NCI-H526 treated with DMSO at 0.1 percent for 48 hours (cell line): ENCODE measurements around the gene SLC25A42.
A peak's percentile ranks its signal among the peaks of the same experiment; 100 is the strongest.
"Not testable (repeated sequence)": the region's sequence is repeated elsewhere in the genome, so short reads cannot be mapped to it uniquely, and the experiment has no call there.

ENCODE experiments used
- DNase-seq: peaks from one replicate; lab custom pipeline; 2025; lab: John Stamatoyannopoulos, UW

Gene SLC25A42

DNA sequence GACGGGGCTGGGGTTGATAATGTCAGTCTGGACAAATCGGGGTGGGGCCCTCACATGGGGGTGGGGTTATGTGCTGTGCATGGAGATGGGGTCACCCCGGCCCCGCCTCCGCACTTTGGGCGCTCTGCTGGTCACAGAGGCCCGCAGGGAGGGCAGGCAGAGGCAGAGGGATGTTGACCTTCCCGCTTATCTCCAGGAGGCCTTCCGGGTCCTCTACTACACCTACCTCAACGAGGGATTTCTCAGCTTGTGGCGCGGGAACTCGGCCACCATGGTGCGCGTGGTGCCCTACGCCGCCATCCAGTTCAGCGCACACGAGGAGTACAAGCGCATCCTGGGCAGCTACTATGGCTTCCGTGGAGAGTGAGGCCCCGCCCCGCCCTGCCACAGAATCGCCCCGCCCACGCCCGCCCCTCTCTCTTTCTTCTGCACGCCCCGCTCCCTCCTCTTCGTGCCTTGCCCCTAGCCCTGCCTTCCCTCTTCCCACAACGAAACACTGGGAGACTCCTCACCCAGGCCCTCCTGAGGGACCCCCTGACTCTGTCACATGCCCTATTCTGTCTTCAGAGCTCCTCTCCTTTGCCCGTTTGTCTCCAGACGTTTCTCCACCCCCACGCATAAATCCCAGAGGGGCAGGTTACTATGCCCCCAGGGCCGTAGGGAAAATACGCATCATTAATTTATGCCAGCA, 41.7 kb downstream of the SLC25A42 start:
- DNase-seq = peak; percentile 61

DNA sequence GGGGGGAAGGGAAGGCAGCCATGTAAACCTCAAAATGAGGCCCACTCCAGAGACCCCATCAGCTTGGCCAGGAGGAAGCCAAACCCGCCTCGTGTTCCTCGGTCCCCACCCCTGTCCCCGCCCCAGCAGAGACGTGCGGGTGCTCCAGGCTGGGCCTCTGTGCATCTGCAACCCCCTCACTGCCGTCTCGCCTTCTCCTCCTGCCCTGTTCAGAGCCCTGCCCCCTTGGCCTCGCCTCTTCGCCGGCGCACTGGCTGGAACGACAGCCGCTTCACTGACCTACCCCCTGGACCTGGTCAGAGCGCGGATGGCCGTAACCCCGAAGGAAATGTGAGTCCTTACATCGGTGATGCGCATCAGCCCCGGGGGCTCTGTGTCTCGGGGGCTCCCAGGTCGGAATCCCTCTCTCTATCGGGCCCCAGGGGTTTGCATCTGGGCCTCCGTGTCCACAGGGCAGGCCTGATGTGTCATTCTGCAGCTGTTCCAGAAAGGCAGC, 42.3 kb downstream of the SLC25A42 start:
- DNase-seq = no peak

DNA sequence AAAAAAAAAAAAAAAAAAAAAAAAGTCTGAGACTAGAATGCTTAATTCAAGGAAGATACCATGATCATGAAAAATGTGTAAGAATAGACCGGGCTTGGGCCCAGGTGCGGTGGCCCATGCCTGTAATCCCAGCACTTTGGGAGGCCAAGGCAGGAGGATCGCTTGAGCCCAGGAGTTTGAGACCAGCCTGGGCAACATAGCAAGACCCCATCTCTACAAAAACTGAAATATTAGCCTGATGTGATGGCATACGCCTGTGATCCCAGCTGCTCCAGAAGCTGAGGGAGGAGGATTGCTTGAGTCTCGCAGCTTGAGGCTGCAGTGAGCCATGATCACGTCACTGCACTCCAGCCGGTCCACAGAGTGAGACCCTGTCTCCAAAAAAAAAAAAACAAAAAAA, 43.1 kb downstream of the SLC25A42 start:
- DNase-seq = not testable (repeated sequence)

DNA sequence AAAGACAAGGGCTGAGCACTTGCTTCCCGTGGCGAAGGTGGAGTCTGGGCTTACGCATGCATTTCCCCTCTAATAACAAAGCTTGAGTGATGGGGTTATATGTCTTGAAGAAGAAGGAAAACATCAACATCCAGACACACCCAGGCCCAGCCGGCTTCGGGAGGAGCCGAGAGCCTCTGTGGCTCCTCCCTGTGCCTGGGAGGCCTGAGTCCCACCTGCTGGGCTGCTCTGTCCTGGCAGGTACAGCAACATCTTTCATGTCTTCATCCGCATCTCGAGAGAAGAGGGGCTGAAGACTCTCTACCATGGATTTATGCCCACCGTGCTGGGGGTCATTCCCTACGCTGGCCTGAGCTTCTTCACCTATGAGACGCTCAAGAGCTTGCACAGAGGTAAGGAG, 43.9 kb downstream of the SLC25A42 start:
- no peak for DNase-seq

DNA sequence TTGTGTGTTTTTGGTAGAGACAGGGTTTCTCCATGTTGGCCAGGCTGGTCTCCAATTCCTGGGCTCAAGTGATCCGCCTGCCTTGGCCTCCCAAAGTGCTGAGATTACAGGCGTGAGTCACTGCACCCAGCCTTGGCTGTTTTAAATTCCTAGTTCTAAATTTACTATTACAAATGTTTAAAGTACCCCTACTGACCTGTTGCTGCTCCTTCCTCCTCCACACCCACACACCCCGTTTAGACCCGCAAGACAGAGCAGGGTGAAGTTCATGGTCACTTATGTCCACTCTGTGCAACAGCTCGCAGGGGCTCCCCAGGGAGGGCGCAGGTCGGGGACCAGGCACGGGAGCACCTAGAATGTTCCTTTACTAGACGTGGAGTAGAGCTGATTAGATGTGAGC, 45.8 kb downstream of the SLC25A42 start:
- DNase-seq = no peak

DNA sequence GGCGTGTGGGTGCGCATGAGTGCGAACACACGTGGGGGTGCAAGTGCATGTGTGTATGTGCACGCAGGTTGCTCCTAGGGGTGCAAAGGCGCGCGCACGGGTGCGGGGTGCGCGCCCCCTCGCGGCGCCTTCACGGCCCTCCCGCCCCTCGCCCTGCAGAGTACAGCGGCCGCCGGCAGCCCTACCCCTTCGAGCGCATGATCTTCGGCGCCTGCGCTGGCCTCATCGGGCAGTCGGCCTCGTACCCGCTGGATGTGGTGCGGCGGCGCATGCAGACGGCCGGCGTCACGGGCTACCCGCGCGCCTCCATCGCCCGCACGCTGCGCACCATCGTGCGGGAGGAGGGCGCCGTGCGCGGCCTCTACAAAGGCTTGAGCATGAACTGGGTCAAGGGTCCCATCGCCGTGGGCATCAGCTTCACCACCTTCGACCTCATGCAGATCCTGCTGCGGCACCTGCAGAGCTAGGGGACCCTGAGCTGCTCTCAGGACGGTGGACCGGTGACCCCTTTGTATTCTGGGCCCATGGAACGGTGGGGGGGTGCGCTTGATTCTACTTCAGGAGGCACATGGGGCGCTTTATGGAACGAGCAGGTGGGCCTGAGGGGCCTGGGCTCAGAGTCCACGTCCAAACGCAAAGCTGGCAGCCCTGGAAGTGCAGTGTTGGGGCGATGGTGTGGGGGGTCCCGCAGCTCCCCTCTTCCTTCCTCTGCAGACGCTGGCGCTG, 46.8 kb downstream of the SLC25A42 start:
- DNase-seq = no peak

DNA sequence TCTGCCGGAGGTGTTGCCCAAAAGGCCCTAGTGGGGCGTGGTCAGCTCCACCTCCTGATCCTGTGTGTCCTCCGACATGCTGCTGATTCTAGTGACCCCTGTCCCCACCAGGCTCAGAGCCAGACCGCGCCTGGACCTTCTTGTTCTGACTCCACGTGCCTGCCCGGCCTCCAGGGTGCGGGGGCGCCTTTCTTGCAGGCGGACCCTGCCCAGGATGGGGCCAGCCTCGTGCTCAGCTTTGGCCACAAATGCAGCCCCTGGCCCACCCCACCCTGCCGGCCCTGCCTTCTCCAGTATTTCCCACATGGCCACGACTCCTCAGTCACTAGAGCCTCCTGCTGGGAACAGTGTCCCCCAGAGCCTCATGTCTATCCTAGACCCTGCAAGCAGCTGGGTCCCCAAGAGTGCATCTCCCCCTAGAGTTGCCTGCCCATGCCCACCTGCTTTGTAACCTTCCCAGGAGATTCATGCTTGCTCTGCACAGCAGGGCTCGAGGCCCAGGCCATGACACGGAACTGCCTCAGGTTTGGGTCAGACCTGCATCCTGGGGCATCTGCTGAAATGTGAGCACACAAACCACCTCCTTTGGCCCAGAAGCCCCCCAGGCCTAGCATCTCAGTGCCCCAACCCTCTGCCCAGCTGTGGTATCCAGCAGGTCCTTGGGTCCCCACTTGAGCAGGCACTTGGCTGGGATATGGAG, 47.5 kb downstream of the SLC25A42 start:
- DNase-seq = no peak

DNA sequence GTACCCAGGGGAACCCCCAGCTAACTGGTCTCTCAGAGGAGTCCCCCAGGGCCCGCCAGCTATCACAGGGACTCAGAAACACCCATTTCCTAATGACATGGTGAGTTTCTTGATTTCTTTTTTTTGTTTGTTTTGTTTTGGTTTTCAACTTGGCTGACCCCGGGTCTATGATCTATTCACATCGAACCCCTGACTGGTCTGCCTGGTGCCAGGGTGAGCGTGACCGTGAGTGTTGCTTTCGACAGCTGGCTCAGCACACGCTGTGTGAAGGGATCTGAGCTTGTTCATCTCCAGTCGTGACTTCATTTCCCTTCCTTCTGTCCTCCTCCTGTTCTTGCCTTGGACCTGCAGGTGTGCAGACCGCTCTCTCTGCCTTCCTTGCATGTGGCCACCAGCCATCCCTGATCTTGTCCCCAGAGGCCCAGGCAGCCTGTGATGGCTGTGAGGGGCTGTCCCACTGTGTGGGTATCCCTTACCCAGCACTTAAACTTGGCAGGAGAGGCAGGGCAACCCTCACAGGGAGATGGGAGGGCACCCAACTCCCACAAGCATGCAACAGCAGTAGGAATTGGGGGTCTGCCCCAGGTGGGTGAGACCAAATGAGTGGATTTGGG, 48.3 kb downstream of the SLC25A42 start:
- DNase-seq = no peak

DNA sequence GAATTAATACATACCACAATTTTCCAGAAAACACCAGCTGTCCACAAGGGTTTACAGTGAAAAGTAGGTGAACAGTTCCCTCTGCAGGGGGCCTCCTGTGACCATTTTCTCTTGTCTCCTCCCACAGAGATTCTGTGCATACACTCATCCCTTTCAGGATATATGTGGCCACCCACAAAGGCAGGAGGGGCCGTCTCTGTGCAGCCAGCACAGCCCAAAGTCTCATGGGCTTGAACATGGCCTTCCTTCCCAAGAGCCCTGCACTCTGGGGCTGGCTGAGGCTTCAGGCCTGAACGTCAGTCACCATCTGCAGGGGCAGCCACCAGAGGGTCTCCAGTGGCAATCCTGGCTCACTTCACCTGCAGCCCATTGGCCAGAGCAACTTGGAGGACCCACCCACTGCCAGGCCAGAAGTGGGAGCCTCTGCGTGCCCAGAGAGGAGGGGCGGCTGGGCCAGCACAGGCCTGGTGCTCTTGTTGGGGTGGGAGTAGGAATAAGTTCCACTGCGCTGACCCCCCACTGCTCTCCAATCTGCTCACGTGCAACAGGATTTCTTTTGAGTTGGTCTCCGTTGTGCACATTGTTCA, 49.3 kb downstream of the SLC25A42 start:
- no peak for DNase-seq

DNA sequence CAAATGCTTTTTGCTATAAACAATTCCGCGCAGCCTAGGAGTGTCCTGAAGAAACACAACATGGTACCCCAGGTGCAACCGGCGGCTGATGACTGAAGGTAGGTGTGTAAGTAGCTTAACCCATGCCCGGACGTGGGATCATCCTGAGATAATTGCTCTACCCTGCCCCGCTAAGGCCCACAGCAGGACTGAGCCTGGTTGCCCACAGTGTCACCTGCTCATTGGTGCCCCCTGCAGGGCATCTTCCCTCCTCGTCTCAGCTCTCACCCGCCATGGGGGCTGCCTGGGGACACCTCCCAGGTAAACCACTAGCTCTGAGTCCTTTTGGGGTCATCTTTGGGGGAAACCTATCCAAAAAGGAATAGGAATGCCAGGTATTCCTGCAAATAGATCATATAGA, 52.2 kb downstream of the SLC25A42 start:
- DNase-seq = no peak

DNA sequence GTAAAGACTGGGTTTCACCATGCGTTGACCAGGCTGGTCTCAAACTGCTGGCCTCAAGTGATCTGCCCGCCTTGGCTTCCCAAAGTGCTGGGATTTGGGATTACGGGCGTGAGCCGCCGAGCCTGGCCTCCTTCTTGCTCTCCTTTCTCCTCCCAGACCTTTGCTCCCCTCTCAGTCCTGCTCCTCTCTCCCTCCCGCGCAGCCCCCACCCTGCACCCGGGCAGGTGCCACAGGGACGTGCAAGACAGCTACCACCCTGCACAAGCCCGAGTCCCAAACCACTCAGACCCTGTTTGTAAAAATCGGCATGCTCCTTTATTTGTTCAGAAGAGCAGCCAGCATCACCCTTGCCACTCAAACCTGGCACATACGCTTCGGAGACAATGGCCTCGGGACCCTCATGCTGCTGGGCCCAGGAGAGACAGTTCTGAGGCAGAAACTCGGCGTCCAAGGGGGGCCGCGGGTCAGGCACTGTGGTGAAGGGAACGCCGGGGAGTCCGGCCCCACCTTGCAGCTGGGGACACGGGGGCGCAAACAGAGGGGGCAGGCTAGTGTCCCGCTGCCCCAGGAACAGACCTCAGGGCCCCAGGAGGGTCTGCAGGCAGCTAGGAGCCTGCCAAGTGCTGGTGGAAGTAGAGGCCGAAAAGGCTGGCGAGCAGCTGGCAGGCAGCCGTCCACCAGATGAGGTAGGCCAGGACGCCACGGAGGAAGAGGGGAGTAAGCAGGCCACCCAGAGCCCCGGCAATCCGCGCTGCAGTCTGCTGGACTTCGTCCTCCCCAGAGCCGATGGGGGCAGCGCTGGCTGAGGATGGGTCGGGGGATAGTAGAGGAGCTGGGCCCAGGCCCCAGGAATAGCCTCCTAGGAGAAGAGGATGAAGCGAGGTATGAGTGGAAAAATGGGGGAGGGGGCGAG, 55.8 kb downstream of the SLC25A42 start:
- DNase-seq = no peak

DNA sequence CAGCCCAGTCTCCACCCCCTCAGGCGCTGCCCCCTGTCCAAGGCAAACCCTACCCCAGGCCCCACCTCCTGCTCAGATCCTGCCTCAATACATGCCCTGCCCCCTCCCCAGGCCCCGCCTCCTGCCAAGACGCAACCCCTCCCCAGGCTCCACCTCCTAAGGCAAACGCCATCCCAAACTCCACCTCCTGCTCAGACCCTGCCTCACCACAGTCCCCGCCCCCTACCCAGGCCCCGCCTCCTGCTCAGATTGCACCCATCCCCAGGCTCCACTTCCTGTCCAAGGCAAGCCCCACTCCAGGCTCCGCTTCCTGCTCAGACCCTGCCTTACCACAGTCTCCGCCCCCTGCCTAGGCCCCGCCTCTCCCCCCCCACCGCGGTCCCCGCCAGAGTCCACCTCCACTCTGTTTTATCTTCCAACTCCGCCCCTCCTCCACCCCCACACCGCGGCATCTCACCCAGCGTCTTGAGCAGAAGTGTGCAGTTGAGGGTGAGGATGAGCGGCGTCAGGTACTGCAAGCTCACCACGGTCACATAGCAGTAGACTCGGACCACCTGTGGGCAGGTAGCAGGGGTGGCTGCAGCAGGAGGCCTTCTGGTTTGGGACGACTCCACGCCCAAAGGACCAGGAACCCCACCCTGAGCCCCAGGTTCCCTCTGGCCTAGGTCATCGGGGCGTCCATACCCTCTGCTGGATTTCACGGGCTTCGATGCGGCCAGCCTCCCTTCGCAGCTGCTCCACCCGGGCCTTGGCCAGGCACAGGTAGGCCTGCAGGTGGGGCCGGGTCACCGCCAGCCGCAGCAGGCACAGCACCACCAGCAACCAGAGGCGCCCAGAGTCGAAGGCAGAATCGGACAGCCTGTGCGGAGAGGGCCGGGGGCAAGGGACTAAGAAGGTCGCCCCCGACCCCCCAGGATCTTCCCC, 56.8 kb downstream of the SLC25A42 start:
- DNase-seq = no peak

DNA sequence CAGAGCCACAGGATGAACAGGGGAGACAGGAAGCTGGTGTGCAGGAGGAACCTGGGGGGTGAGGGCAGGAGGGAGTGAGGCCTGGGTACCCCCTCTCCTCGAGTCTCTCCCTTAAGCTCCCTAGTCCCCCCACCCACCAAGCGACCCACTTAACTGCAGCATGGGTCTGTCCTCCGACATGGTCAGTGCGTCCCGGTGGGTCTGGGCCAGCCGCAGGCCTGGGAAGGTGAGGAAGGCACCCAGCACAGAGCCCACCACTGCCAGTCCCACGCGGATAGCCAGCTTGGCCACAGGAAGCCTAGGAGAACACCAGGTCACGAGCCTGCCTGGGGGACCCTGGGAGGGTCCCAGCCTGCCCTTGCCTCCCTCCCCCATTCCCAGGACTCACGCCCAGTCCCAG, 57.6 kb downstream of the SLC25A42 start:
- DNase-seq = no peak

DNA sequence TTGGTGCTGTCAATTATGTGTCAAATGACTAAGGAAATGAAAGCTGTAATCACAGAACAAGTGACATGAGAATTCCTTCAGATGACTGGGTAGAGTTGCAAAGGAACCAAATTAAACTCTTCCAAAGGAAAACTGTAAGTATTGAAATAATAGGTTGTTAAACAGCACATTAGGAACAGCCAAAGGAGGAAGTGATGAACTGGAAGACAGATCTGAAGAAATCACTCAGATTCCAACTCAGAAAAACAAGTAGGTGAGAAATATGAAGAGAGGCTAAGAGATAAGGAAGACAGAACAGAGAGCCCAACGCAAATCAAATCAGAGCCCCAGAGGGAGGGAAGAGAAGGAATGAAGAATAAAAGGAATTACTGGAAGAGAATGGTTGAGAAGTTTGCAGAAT, 59.1 kb downstream of the SLC25A42 start:
- no peak for DNase-seq

DNA sequence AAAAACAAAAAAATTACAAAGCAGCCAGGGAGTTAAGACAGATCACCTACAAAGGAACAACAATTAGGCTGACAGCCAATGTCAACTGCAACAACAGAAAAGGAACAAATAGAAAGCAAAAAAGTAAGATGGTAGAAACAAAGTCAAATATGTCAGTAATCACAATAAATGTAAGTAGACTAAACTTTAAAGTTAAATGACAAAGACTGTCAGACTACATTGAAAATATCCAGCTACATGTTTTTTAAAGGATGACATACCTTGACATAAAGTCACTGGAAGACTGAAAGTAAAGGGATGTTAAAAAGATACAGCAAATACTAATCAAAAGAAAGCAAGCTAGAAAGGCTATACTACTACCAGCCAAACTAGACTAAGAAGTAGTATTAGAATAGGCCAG, 59.6 kb downstream of the SLC25A42 start:
- DNase-seq = no peak

DNA sequence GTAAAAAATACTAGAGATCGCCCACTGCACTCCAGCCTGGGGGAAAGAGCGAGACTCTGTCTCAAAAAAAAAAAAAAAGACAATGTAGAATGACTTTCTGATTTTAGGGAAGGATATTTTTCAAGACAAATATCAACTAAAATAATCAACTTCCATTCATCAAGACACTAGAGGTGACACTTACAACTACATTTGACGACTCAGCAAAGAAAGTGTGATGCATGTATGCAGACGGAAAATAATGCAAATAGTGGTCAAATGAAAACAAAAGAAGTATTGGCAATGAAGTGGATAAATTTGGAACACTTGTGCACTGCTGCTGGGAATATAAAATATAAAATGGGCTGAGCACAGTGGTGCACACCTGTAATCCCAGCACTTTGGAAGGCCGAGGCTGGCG, 62.3 kb downstream of the SLC25A42 start:
- DNase-seq = no peak

DNA sequence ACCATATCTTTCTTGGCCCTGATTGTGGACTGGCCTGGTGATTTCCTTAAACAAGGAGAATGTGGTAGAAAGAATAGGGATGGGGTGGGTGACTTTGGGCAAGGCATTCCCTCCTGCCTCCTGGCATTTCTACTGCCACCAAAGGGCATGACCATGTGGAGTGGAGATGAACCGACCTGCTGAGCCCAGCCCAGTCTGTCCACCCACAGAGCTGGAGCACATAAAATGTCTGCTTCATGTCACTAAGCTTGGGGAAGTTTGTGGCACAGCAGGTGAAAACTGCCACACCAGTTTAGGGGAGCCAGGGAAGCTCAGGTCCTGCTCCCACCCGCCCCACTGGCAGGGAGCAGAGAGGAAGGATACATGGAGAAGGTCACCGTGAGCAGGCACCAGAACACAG, 68.2 kb downstream of the SLC25A42 start:
- DNase-seq = no peak

DNA sequence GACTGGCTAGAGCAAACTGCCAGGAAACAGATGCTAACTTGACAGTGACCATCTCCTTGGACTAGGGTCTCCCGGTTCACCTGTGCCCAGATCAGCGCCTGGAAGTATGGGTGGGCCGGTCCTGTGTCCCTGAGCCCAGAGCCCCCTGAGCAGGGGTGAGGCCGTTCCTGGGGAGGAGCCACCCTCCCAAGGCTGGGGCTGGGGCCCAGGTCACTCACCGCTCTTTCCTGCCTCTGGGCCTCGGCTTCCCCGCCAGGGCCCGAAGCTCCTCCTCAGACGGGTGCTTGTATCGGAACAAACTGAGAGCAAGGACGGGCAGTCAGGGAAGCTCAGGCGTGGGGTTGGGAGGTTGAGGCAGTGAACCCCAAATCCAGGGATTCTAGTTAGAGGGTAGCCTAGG, 69.1 kb downstream of the SLC25A42 start:
- DNase-seq = no peak

DNA sequence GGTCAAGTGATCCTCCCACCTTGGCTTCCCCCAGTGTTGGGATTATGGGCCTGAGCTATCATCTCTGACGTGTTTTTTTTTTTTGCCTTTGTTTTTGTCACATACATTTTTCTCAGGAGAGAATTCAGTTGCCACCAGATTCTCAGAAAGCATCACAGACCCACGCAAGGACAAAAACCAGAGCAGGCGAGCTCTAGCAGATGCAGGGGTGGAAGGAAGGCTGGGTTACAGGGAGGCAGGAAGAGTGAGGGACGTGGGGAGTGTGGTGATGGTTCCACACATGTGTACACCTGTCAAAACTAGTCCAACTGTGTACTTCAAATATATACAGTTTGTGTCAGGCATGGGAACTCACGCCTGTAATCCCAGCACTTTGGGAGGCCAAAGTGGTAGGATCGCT, 70.2 kb downstream of the SLC25A42 start:
- DNase-seq = no peak

DNA sequence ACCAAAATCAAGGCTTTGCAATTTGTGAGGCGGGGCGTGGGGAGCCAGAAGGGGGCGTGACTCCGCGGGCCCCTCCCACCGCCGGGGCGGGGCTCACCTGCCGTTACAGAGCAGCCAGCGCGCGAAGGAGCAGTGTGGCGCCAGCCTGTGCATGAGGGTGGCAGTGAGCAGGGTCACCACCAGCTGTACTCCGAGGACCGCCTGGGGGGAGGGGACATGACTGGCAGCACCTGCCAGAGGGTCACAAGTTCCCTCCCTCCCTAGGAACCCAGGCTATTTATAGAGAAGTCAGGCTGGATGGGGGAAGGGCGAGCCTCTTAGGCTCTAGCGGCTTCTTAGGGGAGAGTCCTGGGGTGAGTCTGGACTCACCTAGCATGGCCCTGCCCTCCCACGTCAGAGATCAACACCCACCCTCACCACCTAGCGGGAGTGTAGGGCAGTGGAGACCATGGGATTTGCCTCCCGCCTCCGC, 70.9 kb downstream of the SLC25A42 start:
- DNase-seq = peak; percentile 20
